Gastrocnemius medialis (tissue), 4 donors: Measurements from ENCODE around the gene SMCHD1. TPM values are rescaled to one million over a fixed set of nuclear protein-coding genes. Genes with fewer than 3 reads are reported as not detected.

Experiments used
- ATAC-seq, 2 donors: fragments of 150-250 bp; one replicate each; pipeline ENCODE4 v1.9.1; 2016
- DNase-seq, 2 donors: peaks; one replicate each; pipeline ENCODE4 v3.0.0-alpha.2; 2019
- H3K27ac ChIP-seq, 4 donors: fragments of 200-600 bp; sonication (generic); 1 replicate in 1 of 4; 2 replicates in 3 of 4; pipeline ENCODE4 v1.5.1; 2016 to 2018; ENCODE audit warnings: mild to moderate bottlenecking in 2 of 4, moderate library complexity in 1 of 4
- H3K27me3 ChIP-seq, 3 donors: fragments of 200-600 bp; sonication (generic) in 2 of 3; 1 replicate in 1 of 3; 2 replicates in 2 of 3; pipeline versions ENCODE4 v1.5.1 to v1.6.0; 2016 to 2019; ENCODE audit warnings: mild to moderate bottlenecking in 1 of 3, moderate library complexity in 1 of 3
- H3K36me3 ChIP-seq, 2 donors: fragments of 200-600 bp; sonication (generic) in 1 of 2; one replicate each; pipeline ENCODE4 v1.5.1; 2017 to 2018
- H3K4me1 ChIP-seq, 2 donors: fragments of 200-600 bp; sonication (generic) in 1 of 2; one replicate each; pipeline ENCODE4 v1.5.1; 2016 to 2017; ENCODE audit warnings: mild to moderate bottlenecking in 2 of 2
- H3K4me3 ChIP-seq, 4 donors: fragments of 200-600 bp; sonication (generic) in 3 of 4; 1 replicate in 1 of 4; 2 replicates in 3 of 4; pipeline ENCODE4 v1.5.1; 2016 to 2019; ENCODE audit warnings: mild to moderate bottlenecking in 2 of 4
- H3K9me3 ChIP-seq, 3 donors: fragments of 200-600 bp; sonication (generic) in 2 of 3; 1 replicate in 1 of 3; 2 replicates in 2 of 3; pipeline ENCODE4 v1.5.1; 2016 to 2019
- POLR2A ChIP-seq, 2 donors: fragments of 450-650 bp; IDR thresholded peaks; one replicate each; pipeline ENCODE4 v1.6.1; 2017; ENCODE audit warnings: antibody characterized with exemption in 2 of 2, mild to moderate bottlenecking in 2 of 2, moderate library complexity in 2 of 2
- in situ Hi-C, 4 donors: fragments of 200-750 bp; cut with MboI; loops; one replicate each; pipeline versions ENCODE4 v1.15.0 to v1.8.0; 2017; ENCODE audit warnings: low sequenced_read_pairs in 4 of 4
- intact Hi-C: fragments of 100-400 bp; cut with DNase I; formaldehyde crosslinking; loops from one replicate; pipeline ENCODE4 v1.15.1; 2023; ENCODE audit warnings: low total_unique reads
- total RNA-seq, 4 donors: library from RNA; depleted of rRNA; stranded (reverse); fragments of >200 nt; gene quantifications; one replicate each; pipeline versions ENCODE4 v1.1.0 to v1.2.3, GENCODE V29; 2016
- TF ChIP-seq, protein P1 (sequence below), 5 experiments: fragments of 450-650 bp in 3 of 5; fragments of 200-600 bp in 2 of 5; sonication (generic) in 2 of 5; IDR thresholded peaks in 4 of 5; conservative IDR thresholded peaks in 1 of 5; 1 replicate in 4 of 5; 2 replicates in 1 of 5; pipeline ENCODE4 v1.5.1; 2016 to 2019; ENCODE audit warnings: antibody characterized with exemption in 5 of 5, mild to moderate bottlenecking in 3 of 5, moderate library complexity in 3 of 5

The SMCHD1 gene
- total RNA-seq, 4 donors from 2014 or later = 16.2 to 43.6 (median 22.7) TPM

DNA sequence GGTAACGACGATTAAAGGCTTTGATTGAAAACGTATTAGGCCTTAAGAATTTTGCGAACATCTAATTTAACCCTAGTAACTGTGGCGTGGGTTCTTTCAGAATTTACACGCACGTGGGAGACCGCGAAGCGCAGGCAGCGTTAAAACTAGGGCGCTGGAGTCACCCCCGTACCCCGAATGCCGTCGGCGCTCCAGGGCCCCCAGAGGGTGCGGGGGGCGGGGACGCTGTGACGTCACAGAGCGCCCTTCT lies 673 bp upstream of the SMCHD1 start:
- in situ Hi-C loops = loop anchor here in 1 of 4 donors (5.0 kb wide), 1 partner anchor 83 kb away; the partner anchor contains the start of genes METTL4 and NDC80
- ATAC-seq = peak; percentile 6 to 32
- Histone ChIP-seq H3K4me3 (peak overlapping the region; percentile 91 to 97 (median 93)), H3K36me3 (no peaks in the 10 kb centered on the region), H3K27me3 (no peaks in the 10 kb centered on the region), H3K4me1 (peaks cover 25 to 29% of the 10 kb centered on the region in 2 donors), H3K27ac (peak overlapping the region; percentile 93 to 99 (median 96)), H3K9me3 (no peaks in the 10 kb centered on the region)
- no peak for DNase-seq
- intact Hi-C loops = loop anchor here (1.0 to 10.0 kb wide), 4 partner anchors 84 to 1840 kb away; partner anchors contain the start of genes METTL4, NDC80 and YES1
- no peak for TF ChIP-seq POLR2A (IDR thresholded peaks at IDR 0.05)
- TF ChIP-seq, protein P1, sequence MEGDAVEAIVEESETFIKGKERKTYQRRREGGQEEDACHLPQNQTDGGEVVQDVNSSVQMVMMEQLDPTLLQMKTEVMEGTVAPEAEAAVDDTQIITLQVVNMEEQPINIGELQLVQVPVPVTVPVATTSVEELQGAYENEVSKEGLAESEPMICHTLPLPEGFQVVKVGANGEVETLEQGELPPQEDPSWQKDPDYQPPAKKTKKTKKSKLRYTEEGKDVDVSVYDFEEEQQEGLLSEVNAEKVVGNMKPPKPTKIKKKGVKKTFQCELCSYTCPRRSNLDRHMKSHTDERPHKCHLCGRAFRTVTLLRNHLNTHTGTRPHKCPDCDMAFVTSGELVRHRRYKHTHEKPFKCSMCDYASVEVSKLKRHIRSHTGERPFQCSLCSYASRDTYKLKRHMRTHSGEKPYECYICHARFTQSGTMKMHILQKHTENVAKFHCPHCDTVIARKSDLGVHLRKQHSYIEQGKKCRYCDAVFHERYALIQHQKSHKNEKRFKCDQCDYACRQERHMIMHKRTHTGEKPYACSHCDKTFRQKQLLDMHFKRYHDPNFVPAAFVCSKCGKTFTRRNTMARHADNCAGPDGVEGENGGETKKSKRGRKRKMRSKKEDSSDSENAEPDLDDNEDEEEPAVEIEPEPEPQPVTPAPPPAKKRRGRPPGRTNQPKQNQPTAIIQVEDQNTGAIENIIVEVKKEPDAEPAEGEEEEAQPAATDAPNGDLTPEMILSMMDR (IDR thresholded peaks at IDR 0.05 in 4 of 5, conservative IDR thresholded peaks at IDR 0.05 in 1 of 5) = no peak

- TF ChIP-seq, protein P1 (IDR thresholded peaks at IDR 0.05 in 4 of 5, conservative IDR thresholded peaks at IDR 0.05 in 1 of 5) = no peak
- no peak for TF ChIP-seq POLR2A (IDR thresholded peaks at IDR 0.05)
- DNase-seq (peak in 1 of 2 donors; percentile 8), ATAC-seq (peak; percentile 12 to 21)
- Histone ChIP-seq H3K27me3 (no peaks in the 10 kb centered on the region), H3K36me3 (no peaks in the 10 kb centered on the region), H3K4me3 (peak overlapping the region; percentile 91 to 97 (median 93)), H3K4me1 (peaks cover 25 to 30% of the 10 kb centered on the region in 2 donors), H3K27ac (peak overlapping the region; percentile 93 to 99 (median 96)), H3K9me3 (no peaks in the 10 kb centered on the region)
- in situ Hi-C loops (no loop called here), intact Hi-C loops (loop anchor here (1.0 to 10.0 kb wide), 4 partner anchors 85 to 1841 kb away; partner anchors contain the start of genes METTL4, NDC80 and YES1)
Measured at GRCh38 chr18:2655954-2656236, 369 bp downstream of the SMCHD1 start.

DNA sequence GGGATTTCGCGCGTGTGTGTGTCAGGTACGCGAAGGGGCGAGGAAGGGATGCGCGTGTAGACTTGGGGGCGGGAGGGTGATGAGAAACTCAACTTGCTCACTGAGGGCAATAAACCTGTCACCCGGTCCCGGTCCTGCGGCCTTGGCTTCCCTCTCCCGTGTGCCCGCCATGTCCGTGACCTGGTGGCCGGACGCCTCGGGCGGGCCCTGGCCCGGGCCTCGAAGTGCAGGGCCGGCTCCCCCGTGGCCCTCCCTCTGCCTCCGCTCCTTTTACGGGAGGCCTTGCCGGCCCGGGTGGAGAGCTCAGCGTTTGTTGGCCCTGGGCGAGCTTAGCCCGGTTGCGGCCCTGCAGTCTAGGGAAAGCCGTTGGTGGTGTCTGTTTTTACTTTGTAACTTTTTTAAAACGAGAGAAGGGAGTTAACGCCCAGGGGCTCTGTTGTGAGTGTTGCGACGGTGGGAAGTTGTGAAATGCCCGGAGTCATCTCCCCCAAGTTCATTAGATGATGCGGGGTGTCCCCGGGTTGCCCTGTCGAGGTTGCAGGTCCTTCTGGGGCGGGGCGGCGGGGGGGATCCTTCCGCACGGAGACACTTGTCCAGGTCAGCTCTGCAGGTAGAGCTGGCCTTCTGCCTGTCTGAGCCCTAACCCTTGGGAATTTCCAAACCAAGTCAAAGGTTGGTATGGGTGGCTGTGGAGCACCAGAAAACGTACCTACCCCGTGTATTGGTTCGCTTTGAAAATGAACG lies 883 bp downstream of the SMCHD1 start:
- peak; percentile 43 to 51 for ATAC-seq
- Histone ChIP-seq H3K4me3 (peak overlapping the region; percentile 91 to 97 (median 93)), H3K27me3 (no peaks in the 10 kb centered on the region), H3K27ac (peak overlapping the region; percentile 93 to 99 (median 96)), H3K36me3 (no peaks in the 10 kb centered on the region), H3K4me1 (peaks cover 25 to 30% of the 10 kb centered on the region in 2 donors), H3K9me3 (no peaks in the 10 kb centered on the region)
- peak; percentile 17 to 47 for DNase-seq
- intact Hi-C loops (loop anchor here (10.0 kb wide), 3 partner anchors 598 to 1842 kb away; partner anchors contain the start of gene YES1), in situ Hi-C loops (no loop called here)
- TF ChIP-seq POLR2A (IDR thresholded peaks at IDR 0.05) = no peak
- TF ChIP-seq, protein P1 (IDR thresholded peaks at IDR 0.05 in 4 of 5, conservative IDR thresholded peaks at IDR 0.05 in 1 of 5) = no peak

DNA sequence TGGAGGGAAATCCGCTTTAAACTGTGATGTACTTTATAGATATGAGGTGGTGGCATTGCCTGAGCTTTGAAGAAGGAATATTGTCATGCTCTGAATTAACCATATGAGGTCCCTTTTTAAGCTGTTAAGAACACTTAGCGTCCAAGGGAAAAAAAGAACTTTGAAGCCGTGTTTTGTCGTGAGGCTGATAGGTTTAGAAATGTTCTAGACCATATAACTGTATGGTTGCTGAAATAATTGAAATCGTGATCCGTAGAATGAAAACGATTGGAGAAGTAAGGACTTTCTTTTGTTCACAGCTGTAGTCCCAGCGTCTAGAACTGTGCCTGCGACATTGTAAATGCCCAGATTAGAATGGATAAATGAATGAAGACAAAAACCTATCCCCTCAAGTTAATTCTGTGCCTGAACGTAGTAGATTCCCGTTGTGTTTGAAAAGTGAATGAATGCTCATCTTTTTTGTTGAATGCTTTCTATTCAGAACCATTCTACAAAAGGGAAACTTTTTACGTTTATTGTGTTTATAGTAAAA lies 1.5 kb downstream of the SMCHD1 start:
- intact Hi-C loops = loop anchor here (10.0 kb wide), 3 partner anchors 598 to 1842 kb away; partner anchors contain the start of gene YES1

More for the DNA sequence above, 1.5 kb downstream of the SMCHD1 start:
- Histone ChIP-seq H3K4me1 (peaks cover 25 to 30% of the 10 kb centered on the region in 2 donors), H3K4me3 (peak overlapping the region; percentile 91 to 97 (median 93)), H3K27ac (peak overlapping the region; percentile 93 to 99 (median 96)), H3K36me3 (no peaks in the 10 kb centered on the region), H3K9me3 (no peaks in the 10 kb centered on the region), H3K27me3 (no peaks in the 10 kb centered on the region)
- in situ Hi-C loops = no loop called here
- no peak for DNase-seq
- no peak for TF ChIP-seq POLR2A (IDR thresholded peaks at IDR 0.05)
- TF ChIP-seq, protein P1 (IDR thresholded peaks at IDR 0.05 in 4 of 5, conservative IDR thresholded peaks at IDR 0.05 in 1 of 5) = no peak
- ATAC-seq = no peak
